ENCODE results near the gene PDCD1.

GRCh38 chr2:241820625-241821384 is 37.9 kb downstream of the PDCD1 start:
- TF ChIP-seq POLR2A (IDR thresholded peaks at IDR 0.05): no peak
- TF ChIP-seq, protein P1, sequence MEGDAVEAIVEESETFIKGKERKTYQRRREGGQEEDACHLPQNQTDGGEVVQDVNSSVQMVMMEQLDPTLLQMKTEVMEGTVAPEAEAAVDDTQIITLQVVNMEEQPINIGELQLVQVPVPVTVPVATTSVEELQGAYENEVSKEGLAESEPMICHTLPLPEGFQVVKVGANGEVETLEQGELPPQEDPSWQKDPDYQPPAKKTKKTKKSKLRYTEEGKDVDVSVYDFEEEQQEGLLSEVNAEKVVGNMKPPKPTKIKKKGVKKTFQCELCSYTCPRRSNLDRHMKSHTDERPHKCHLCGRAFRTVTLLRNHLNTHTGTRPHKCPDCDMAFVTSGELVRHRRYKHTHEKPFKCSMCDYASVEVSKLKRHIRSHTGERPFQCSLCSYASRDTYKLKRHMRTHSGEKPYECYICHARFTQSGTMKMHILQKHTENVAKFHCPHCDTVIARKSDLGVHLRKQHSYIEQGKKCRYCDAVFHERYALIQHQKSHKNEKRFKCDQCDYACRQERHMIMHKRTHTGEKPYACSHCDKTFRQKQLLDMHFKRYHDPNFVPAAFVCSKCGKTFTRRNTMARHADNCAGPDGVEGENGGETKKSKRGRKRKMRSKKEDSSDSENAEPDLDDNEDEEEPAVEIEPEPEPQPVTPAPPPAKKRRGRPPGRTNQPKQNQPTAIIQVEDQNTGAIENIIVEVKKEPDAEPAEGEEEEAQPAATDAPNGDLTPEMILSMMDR (IDR thresholded peaks at IDR 0.05): no peak
- no peak for TF ChIP-seq POLR2AphosphoS5 (IDR thresholded peaks at IDR 0.05)

Measured in upper lobe of left lung (tissue), 4 donors.